Measurements from ENCODE around the gene EVX2. TPM values are rescaled to one million over a fixed set of nuclear protein-coding genes. Genes with fewer than 3 reads are reported as not detected.

The EVX2 gene
- total and polyA plus RNA-seq, 2 of the 4 experiments (the other 2 are of a cell fraction): not detected

DNA sequence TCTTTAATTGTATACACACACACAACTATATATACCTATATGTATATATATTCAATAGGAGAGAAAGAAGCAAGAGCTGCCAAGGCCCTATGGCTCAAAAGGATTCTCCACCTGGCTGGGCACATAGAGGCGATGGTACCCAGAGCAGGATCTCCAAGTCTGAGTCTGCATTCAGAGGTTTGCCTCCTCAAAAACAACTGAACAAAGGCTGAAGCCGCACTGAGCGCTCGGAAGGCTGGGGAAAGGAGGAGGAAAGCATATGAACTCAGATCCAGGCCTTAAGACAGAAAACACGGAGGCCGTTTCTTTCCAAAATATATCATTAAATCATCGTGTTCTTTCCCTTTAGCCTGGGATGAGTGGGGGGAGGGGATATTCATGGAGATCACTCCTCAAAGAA, 19.4 kb upstream of the EVX2 start:
- peaks cover 95% of the 10 kb centered on the region for H3K27me3 ChIP-seq (ENCODE audit: control insufficient read depth, insufficient read depth, low read length)
- POLR2A ChIA-PET (ENCODE audit: unreplicated experiment): no interaction called here
- ATAC-seq (ENCODE audit: low read depth): no peak
- H2AK5ac ChIP-seq (ENCODE audit: low read depth, low read length): no peak overlapping the region
- WGBS, 2 experiments (ENCODE audit: extremely low coverage in 2 of 2, insufficient read length in 1 of 2): no CpG with 5 or more reads among the region's 7 CpGs
- H3K79me1 ChIP-seq (ENCODE audit: low read depth in 1 of 2, low read length in 2 of 2): no peaks in the 10 kb centered on the region
- H3K18ac ChIP-seq (ENCODE audit: low read depth, low read length): no peak overlapping the region
- H2BK20ac ChIP-seq (ENCODE audit: low read depth, low read length): no peak overlapping the region
- H3K23ac ChIP-seq (ENCODE audit: low read depth, low read length): no peak overlapping the region
- DNase-seq: no peak
- in situ Hi-C loops (cut with MboI; ENCODE audit: low sequenced_read_pairs): no loop called here
- H4K5ac ChIP-seq (ENCODE audit: low read depth, low read length): no peak overlapping the region
- no peak overlapping the region for H4K8ac ChIP-seq (ENCODE audit: low read depth in 2 of 2, low read length in 2 of 2)
- no peak overlapping the region for H2BK5ac ChIP-seq (ENCODE audit: low read depth, low read length, poor library complexity, severe bottlenecking)
- no peaks in the 10 kb centered on the region for H3K36me3 ChIP-seq (ENCODE audit: control insufficient read depth, insufficient read depth, low read length)
- no peak for TF ChIP-seq CTCF (conservative IDR thresholded peaks at IDR 0.05; ENCODE audit: low read depth, low read length)
- TF ChIP-seq CHD1 (IDR thresholded peaks at IDR 0.05; ENCODE audit: low read depth, low read length): no peak
- no peak for TF ChIP-seq RCOR1 (IDR thresholded peaks at IDR 0.05; ENCODE audit: insufficient replicate concordance, low read length)
- TF ChIP-seq RFX5 (IDR thresholded peaks at IDR 0.05; ENCODE audit: low read depth, low read length): no peak
- TF ChIP-seq BHLHE40 (IDR thresholded peaks at IDR 0.05; ENCODE audit: low read depth, low read length): no peak
- TF ChIP-seq POLR2A (IDR thresholded peaks at IDR 0.05; ENCODE audit: low read depth, low read length): no peak
- no peak for TF ChIP-seq NFE2L2 (IDR thresholded peaks at IDR 0.05; ENCODE audit: low read depth, low read length)
- no peak for TF ChIP-seq MAZ (IDR thresholded peaks at IDR 0.05; ENCODE audit: borderline replicate concordance, low read depth, low read length)
- no peak for TF ChIP-seq SMC3 (IDR thresholded peaks at IDR 0.05; ENCODE audit: low read depth, low read length)
- TF ChIP-seq, protein P1, sequence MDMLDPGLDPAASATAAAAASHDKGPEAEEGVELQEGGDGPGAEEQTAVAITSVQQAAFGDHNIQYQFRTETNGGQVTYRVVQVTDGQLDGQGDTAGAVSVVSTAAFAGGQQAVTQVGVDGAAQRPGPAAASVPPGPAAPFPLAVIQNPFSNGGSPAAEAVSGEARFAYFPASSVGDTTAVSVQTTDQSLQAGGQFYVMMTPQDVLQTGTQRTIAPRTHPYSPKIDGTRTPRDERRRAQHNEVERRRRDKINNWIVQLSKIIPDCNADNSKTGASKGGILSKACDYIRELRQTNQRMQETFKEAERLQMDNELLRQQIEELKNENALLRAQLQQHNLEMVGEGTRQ (IDR thresholded peaks at IDR 0.05; ENCODE audit: low read depth, low read length): no peak
- no peak for TF ChIP-seq RAD21 (IDR thresholded peaks at IDR 0.05; ENCODE audit: low read length)
- no peak for TF ChIP-seq CEBPB (IDR thresholded peaks at IDR 0.05; ENCODE audit: low read depth, low read length)
- no peak for TF ChIP-seq FOS (IDR thresholded peaks at IDR 0.05; ENCODE audit: low read depth, low read length)
- no peak for TF ChIP-seq MXI1 (IDR thresholded peaks at IDR 0.05; ENCODE audit: borderline replicate concordance, low read depth, low read length)
- no peak for TF ChIP-seq MAFK (IDR thresholded peaks at IDR 0.05; ENCODE audit: low read depth, low read length)
- TF ChIP-seq, protein P2, sequence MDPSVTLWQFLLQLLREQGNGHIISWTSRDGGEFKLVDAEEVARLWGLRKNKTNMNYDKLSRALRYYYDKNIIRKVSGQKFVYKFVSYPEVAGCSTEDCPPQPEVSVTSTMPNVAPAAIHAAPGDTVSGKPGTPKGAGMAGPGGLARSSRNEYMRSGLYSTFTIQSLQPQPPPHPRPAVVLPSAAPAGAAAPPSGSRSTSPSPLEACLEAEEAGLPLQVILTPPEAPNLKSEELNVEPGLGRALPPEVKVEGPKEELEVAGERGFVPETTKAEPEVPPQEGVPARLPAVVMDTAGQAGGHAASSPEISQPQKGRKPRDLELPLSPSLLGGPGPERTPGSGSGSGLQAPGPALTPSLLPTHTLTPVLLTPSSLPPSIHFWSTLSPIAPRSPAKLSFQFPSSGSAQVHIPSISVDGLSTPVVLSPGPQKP (IDR thresholded peaks at IDR 0.05; ENCODE audit: borderline replicate concordance, low read depth, low read length): no peak
- no peak overlapping the region for H3K4ac ChIP-seq (ENCODE audit: low read depth, low read length)
- no peak overlapping the region for H2BK15ac ChIP-seq (ENCODE audit: low read depth, low read length)
- H3K27ac ChIP-seq (ENCODE audit: insufficient read depth, low read length): no peak overlapping the region
- H3K9me1 ChIP-seq (ENCODE audit: insufficient read depth, low read length): no peaks in the 10 kb centered on the region
- H2BK120ac ChIP-seq (ENCODE audit: low read depth, low read length): no peak overlapping the region
- no peaks in the 10 kb centered on the region for H4K20me1 ChIP-seq (ENCODE audit: insufficient read depth, low read length)
- H2AFZ ChIP-seq (replicated peaks; ENCODE audit: low read length, poor library complexity): no peak overlapping the region
- no peak overlapping the region for H3K4me2 ChIP-seq (ENCODE audit: low read depth, low read length)
- intact Hi-C loops (cut with micrococcal nuclease): no loop called here
- no TSS peak for BruUV-seq (replicated peaks)
- no peak overlapping the region for H3K4me3 ChIP-seq (ENCODE audit: insufficient read depth, low read depth, low read length)
- H3K14ac ChIP-seq (replicated peaks; ENCODE audit: low read depth, low read length): no peak overlapping the region
- CTCF ChIA-PET: interaction anchor here (1.6 kb wide), 1 partner anchor 451 kb away, joined by 5 read pairs; no protein-coding TSS in a partner anchor
- no peak overlapping the region for H3K9ac ChIP-seq (ENCODE audit: low read depth, low read length)
- H4K91ac ChIP-seq (ENCODE audit: insufficient read depth, low read depth, low read length): no peak overlapping the region
- dilution Hi-C loops (cut with HindIII; ENCODE audit: low sequenced_read_pairs, unreplicated experiment): no loop called here
- no peak overlapping the region for H3K56ac ChIP-seq (ENCODE audit: extremely low read depth, insufficient read depth, low read length)
- H2AK9ac ChIP-seq (replicated peaks; ENCODE audit: low read depth, low read length, poor library complexity): no peak overlapping the region
- H3K4me1 ChIP-seq (ENCODE audit: control insufficient read depth, insufficient read depth, low read length): no peaks in the 10 kb centered on the region
- peaks cover 4% of the 10 kb centered on the region; the same call in 1 of the 2 replicates for H3K9me3 ChIP-seq (ENCODE audit: control insufficient read depth, insufficient read depth, low read length)

All from IMR-90 (cell line).